Hepatocyte (in vitro differentiated cells): Measurements from ENCODE around the gene HAAO. TPM values are rescaled to one million over a fixed set of nuclear protein-coding genes. Genes with fewer than 3 reads are reported as not detected.

Experiments
- DNase-seq: peaks from one replicate; pipeline ENCODE4 v3.0.0-alpha.2; 2016; ENCODE audit warnings: low spot score
- H2AFZ ChIP-seq: fragments of 200-600 bp; sonication (generic); 2 replicates; pipeline ENCODE4 v1.6.0; 2016; ENCODE audit warnings: antibody characterized with exemption, mild to moderate bottlenecking
- H3K27ac ChIP-seq: fragments of 200-600 bp; sonication (generic); 2 replicates; pipeline ENCODE4 v1.5.1; 2016; ENCODE audit warnings: mild to moderate bottlenecking
- H3K27me3 ChIP-seq: fragments of 200-600 bp; sonication (generic); 2 replicates; pipeline ENCODE4 v1.6.1; 2016
- H3K36me3 ChIP-seq: fragments of 200-600 bp; sonication (generic); replicated peaks from 2 replicates; pipeline ENCODE4 v1.5.1; 2016; ENCODE audit warnings: low read depth; ENCODE audit not compliant: insufficient read depth
- H3K4me1 ChIP-seq: fragments of 200-600 bp; sonication (generic); 2 replicates; pipeline ENCODE4 v1.5.1; 2016; ENCODE audit warnings: mild to moderate bottlenecking, moderate library complexity; ENCODE audit not compliant: insufficient read depth
- H3K4me2 ChIP-seq: fragments of 200-600 bp; sonication (generic); 2 replicates; pipeline ENCODE4 v1.6.0; 2016
- H3K4me3 ChIP-seq: fragments of 200-600 bp; sonication (generic); 2 replicates; pipeline ENCODE4 v1.5.1; 2016; ENCODE audit warnings: mild to moderate bottlenecking
- H3K79me2 ChIP-seq: fragments of 200-600 bp; sonication (generic); 2 replicates; pipeline ENCODE4 v1.6.0; 2017; ENCODE audit warnings: mild to moderate bottlenecking
- H3K9me2 ChIP-seq: fragments of 200-600 bp; sonication (generic); replicated peaks from 2 replicates; pipeline ENCODE4 v1.6.0; 2017; ENCODE audit warnings: mild to moderate bottlenecking; ENCODE audit not compliant: insufficient read depth
- H3K9me3 ChIP-seq: fragments of 200-600 bp; sonication (generic); 2 replicates; pipeline ENCODE4 v1.5.1; 2016; ENCODE audit warnings: low read depth, mild to moderate bottlenecking
- H4K20me1 ChIP-seq: fragments of 200-600 bp; sonication (generic); 2 replicates; pipeline ENCODE4 v1.6.0; 2016; ENCODE audit warnings: mild to moderate bottlenecking; ENCODE audit not compliant: insufficient read depth, poor library complexity, severe bottlenecking
- CTCF ChIP-seq: fragments of 200-600 bp; sonication (generic); IDR thresholded peaks from 2 replicates; pipeline ENCODE4 v1.5.1; 2016; ENCODE audit warnings: antibody characterized with exemption, mild to moderate bottlenecking; ENCODE audit not compliant: poor library complexity
- EZH2 ChIP-seq: fragments of 200-600 bp; sonication (generic); IDR thresholded peaks from 2 replicates; pipeline ENCODE4 v1.6.1; 2016; ENCODE audit warnings: antibody characterized with exemption, mild to moderate bottlenecking, borderline replicate concordance
- EZH2phosphoT487 ChIP-seq: fragments of 200-600 bp; sonication (generic); IDR thresholded peaks from one replicate; pipeline ENCODE4 v1.6.1; 2018; ENCODE audit warnings: antibody characterized with exemption, mild to moderate bottlenecking, low read depth, moderate library complexity; ENCODE audit not compliant: unreplicated experiment, severe bottlenecking
- WGBS: methylation state at CpG from one replicate; pipeline ENCODE4 v1.1.6; 2016; ENCODE audit warnings: low lambda C conversion rate; ENCODE audit errors: missing lambda C conversion rate; 5-methylcytosine and 5-hydroxymethylcytosine counted together
- polyA plus RNA-seq: library from polyadenylated mRNA; unstranded; fragments of >200 nt; fragmentation: Nextera tagmentation; extraction: Ambion mirVana; gene quantifications from 2 replicates; pipeline ENCODE4 v1.2.1, GENCODE V29; 2016
- total RNA-seq: library from RNA; depleted of rRNA; stranded (reverse); fragments of >200 nt; gene quantifications from 2 replicates; pipeline ENCODE4 v1.2.3, GENCODE V29; 2014

Gene HAAO
- total and polyA plus RNA-seq, 2 experiments from 2014 or later, result 22.0 to 35.4 TPM

DNA sequence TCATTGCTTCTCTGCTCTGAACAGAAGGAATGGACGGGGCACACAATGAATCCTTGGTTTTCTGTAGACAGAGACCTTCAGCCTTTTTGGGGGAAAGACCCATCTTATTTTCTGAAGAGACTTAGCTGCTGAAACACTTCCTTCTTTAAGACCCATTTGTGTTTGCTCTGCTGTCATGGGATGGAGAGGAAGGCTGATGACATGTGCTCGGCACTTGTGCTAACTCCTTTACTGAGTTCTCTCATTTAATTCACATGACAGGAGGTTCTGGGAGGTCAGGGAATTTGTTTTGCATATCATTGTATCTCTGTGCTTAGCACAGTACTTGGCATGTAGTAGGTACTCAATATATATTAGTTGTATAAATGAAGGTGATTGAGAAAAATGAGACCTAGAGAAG lies 67.5 kb downstream of the HAAO start:
- WGBS, result 85% methylated on average over 2 of the region's 2 CpGs

DNA sequence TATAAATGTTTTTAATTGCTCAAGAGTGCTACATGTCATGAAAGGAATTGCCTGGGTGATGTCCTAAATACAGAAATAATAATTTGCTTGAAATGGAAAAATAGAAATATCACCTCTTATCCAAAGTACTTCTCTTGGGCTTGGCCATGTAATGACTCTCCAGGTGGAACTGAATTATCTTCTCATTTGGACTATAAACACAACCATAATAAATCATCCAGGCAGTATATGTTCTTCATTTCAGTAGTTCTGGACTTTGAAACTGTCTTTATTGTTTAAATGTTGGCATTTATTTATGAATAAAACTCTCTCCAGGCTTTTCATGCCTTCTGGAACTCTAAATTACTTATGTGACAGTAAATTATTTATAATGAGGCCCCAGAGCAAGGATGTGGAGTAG lies 68.9 kb downstream of the HAAO start:
- no peak for DNase-seq
- peaks cover 16% of the 10 kb centered on the region for H3K4me1 ChIP-seq
- no peaks in the 10 kb centered on the region for H3K27me3 ChIP-seq
- H3K4me3 ChIP-seq, result no peak overlapping the region
- no peaks in the 10 kb centered on the region for H3K36me3 ChIP-seq
- no peaks in the 10 kb centered on the region for H3K9me2 ChIP-seq
- no peak overlapping the region for H2AFZ ChIP-seq
- H3K4me2 ChIP-seq, result no peak overlapping the region
- no peaks in the 10 kb centered on the region for H3K9me3 ChIP-seq
- no peaks in the 10 kb centered on the region for H4K20me1 ChIP-seq
- no peaks in the 10 kb centered on the region for H3K79me2 ChIP-seq
- no peak overlapping the region for H3K27ac ChIP-seq
- TF ChIP-seq EZH2 (no peak), EZH2phosphoT487 (no peak), CTCF (no peak)

More for the DNA sequence above, 67.5 kb downstream of the HAAO start:
- H2AFZ ChIP-seq, result no peak overlapping the region
- DNase-seq, result no peak
- H3K4me2 ChIP-seq, result no peak overlapping the region
- no peaks in the 10 kb centered on the region for H3K9me2 ChIP-seq
- H3K4me1 ChIP-seq, result peaks cover 16% of the 10 kb centered on the region
- no peaks in the 10 kb centered on the region for H3K27me3 ChIP-seq
- H3K79me2 ChIP-seq, result no peaks in the 10 kb centered on the region
- TF ChIP-seq CTCF, result no peak
- no peak for TF ChIP-seq EZH2
- TF ChIP-seq EZH2phosphoT487, result no peak
- no peaks in the 10 kb centered on the region for H3K36me3 ChIP-seq
- H3K9me3 ChIP-seq, result peaks cover 8% of the 10 kb centered on the region
- no peak overlapping the region for H3K27ac ChIP-seq
- H4K20me1 ChIP-seq, result no peaks in the 10 kb centered on the region
- no peak overlapping the region for H3K4me3 ChIP-seq

- H2AFZ ChIP-seq, result no peak overlapping the region
- peak overlapping the region; percentile 77 for H3K27ac ChIP-seq
- TF ChIP-seq EZH2phosphoT487, result no peak
- no peak for TF ChIP-seq EZH2
- no peak for TF ChIP-seq CTCF
Measured at GRCh38 chr2:42722320-42723190, 69.8 kb downstream of the HAAO start.

More at GRCh38 chr2:42722320-42723190, 69.8 kb downstream of the HAAO start:
- H3K4me1 ChIP-seq, result peaks cover 16% of the 10 kb centered on the region
- H3K4me2 ChIP-seq, result peak overlapping the region; percentile 61
- no peaks in the 10 kb centered on the region for H3K36me3 ChIP-seq
- H4K20me1 ChIP-seq, result no peaks in the 10 kb centered on the region
- H3K4me3 ChIP-seq, result no peak overlapping the region
- no peaks in the 10 kb centered on the region for H3K9me2 ChIP-seq
- peak; percentile 72 for DNase-seq
- no peaks in the 10 kb centered on the region for H3K79me2 ChIP-seq
- no peaks in the 10 kb centered on the region for H3K9me3 ChIP-seq
- no peaks in the 10 kb centered on the region for H3K27me3 ChIP-seq
- WGBS, result 56% methylated on average over 7 of the region's 7 CpGs
